ENCODE measurements around the gene TCF23.
"Not testable (repeated sequence)": the region's sequence is repeated elsewhere in the genome, so short reads cannot be mapped to it uniquely, and the experiment has no call there.

DNA sequence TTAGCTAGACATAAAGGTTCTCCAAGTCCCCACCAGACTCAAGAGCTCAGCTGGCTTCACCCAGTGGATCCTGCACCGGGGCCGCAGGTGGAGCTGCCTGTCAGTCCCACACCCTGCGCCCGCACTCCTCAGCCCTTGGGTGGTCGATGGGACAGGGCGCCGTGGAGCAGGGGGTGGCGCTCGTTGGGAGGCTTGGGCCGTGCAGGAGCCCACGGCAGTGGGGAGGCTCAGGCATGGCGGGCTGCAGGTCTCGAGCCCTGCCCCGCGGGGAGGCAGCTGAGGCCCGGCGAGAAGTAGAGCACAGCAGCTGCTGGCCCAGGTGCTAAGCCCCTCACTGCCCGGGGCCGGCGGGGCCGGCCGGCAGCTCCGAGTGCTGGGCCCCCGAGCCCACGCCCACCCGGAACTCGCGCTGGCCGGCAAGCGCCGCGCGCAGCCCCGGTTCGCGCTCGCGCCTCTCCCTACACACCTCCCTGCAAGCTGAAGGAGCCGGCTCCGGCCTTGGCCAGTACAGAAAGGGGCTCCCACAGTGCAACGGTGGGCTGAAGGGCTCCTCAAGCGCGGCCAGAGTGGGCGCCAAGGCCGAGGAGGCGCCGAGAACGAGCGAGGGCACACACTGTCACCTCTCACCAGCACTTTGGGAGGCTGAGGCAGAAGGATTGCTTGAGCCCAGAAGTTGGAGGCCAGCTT, 37.3 kb upstream of the TCF23 start:
- TF ChIP-seq ZBTB7A (tag by site-specific recombination; IDR thresholded peaks at IDR 0.05; ENCODE audit: low read depth); ZNF23 (tag by site-specific recombination; IDR thresholded peaks at IDR 0.05; ENCODE audit: borderline replicate concordance); SP2 (tag by site-specific recombination; IDR thresholded peaks at IDR 0.05); BCL6B (tag by site-specific recombination; IDR thresholded peaks at IDR 0.05); CTCF (tag by site-specific recombination; IDR thresholded peaks at IDR 0.05); ZNF10 (tag by site-specific recombination; IDR thresholded peaks at IDR 0.05); ZNF792 (tag by site-specific recombination; IDR thresholded peaks at IDR 0.05); ZNF248 (tag by site-specific recombination; IDR thresholded peaks at IDR 0.05); TCF7L2 (IDR thresholded peaks at IDR 0.05; ENCODE audit: borderline replicate concordance, low read depth, low read length): not testable (repeated sequence)

Measured in HEK293 (cell line).